Activated naive CD4-positive, alpha-beta T cell treated with anti-CD3 and anti-CD28 coated beads, Interleukin-2, amount 10 ng/mL, durations not matched to agents 7 days and 5 days (primary cell): Measurements from ENCODE around the gene FAM47C.
"Not testable (repeated sequence)": the region's sequence is repeated elsewhere in the genome, so short reads cannot be mapped to it uniquely, and the experiment has no call there.

ENCODE experiments used
- CTCF ChIA-PET: fragments of 350-600 bp; sonication (Branson Sonifier 250); formaldehyde crosslinking; loops from one replicate; lab custom pipeline; 2021; ENCODE audit warnings: antibody characterized with exemption; lab: Charles Lee
- DNase-seq: peaks from one replicate; pipeline ENCODE4 v3.0.0-alpha.2; 2020
- H3K27ac Mint-ChIP-seq: one replicate; pipeline ENCODE4 v1.8.0; 2021; ENCODE audit warnings: mild to moderate bottlenecking, moderate library complexity, mixed read lengths
- H3K27me3 Mint-ChIP-seq: one replicate; pipeline ENCODE4 v1.8.0; 2021; ENCODE audit warnings: mild to moderate bottlenecking, mixed read lengths
- H3K36me3 Mint-ChIP-seq: one replicate; pipeline ENCODE4 v1.8.0; 2021; ENCODE audit warnings: mixed read lengths
- H3K4me1 Mint-ChIP-seq: one replicate; pipeline ENCODE4 v1.8.0; 2021; ENCODE audit warnings: mixed read lengths
- H3K4me3 Mint-ChIP-seq: one replicate; pipeline ENCODE4 v1.8.0; 2021; ENCODE audit warnings: mild to moderate bottlenecking, moderate library complexity, mixed read lengths
- H3K9me3 Mint-ChIP-seq: one replicate; pipeline ENCODE4 v1.8.0; 2021; ENCODE audit warnings: mixed read lengths

FAM47C gene

DNA sequence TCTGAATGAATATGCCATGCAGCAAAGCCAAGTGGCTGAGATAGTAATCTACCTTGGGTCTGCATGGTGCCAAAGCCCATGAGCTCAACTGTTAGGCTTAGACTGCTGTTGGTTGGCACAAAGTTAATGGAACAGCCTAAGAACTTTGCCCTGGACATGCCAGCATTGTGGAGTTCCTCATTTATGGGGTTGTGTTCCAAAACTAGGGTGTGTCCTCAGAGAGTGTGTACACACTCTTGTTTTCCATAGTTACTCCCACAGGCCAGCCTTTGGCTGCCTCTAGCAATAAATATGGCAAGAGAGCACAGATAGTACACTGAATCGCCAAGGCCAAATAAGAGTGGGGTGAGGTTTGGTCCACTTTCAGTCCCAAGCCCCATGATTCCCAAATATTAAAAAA is 30.6 kb downstream of the FAM47C start:
- H3K4me1 Mint-ChIP-seq, H3K4me3 Mint-ChIP-seq, H3K36me3 Mint-ChIP-seq, H3K9me3 Mint-ChIP-seq, H3K27ac Mint-ChIP-seq, H3K27me3 Mint-ChIP-seq, CTCF ChIA-PET, DNase-seq: not testable (repeated sequence)

DNA sequence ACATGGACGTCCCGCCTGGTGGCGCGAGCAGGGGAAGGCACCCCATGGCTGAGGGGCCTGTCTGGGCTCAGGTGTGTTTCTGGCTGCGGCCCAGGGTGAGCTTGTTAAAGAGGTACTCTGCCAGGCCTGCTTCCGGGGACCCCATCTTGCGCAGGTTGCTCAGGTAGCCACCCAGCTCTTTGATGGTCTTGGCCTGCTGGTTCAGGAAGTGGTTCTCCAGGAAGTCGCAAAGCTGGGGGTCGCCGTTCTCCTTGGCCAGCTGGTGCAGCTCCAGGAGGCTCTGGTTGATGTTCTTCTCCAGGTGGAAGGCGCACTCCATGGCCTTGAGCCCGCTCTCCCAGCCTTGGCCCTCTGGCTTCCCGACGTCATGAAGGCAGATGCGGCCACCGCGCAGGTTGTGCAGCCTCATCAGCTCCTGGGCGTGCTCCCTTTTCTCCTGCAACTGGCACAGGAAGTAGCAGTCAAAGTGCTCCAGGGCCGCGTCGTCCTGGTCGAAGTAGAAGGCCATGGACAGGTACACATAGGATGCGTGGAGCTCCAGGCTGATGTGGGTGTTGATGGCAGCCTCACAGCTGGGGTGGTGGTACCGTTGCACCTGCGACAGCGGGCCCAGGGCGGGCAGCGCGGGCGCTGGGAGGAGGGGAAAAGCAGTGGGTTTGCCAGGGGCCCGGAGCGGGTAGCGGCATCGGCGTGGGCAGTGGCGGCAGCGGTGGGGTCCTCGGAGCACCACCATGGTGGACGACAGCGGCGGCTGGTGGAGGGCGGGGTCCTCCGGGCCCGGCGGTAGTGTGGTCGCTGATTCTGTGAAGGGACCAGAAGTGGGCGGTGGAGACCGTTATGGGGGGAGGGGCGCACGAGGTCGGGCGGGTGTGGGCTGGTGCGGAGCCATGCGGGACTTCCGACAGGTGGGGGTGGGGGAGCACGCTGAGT is 35.1 kb downstream of the FAM47C start:
- H3K9me3 Mint-ChIP-seq, H3K4me3 Mint-ChIP-seq, DNase-seq, H3K36me3 Mint-ChIP-seq, H3K27me3 Mint-ChIP-seq, CTCF ChIA-PET, H3K4me1 Mint-ChIP-seq, H3K27ac Mint-ChIP-seq: not testable (repeated sequence)

DNA sequence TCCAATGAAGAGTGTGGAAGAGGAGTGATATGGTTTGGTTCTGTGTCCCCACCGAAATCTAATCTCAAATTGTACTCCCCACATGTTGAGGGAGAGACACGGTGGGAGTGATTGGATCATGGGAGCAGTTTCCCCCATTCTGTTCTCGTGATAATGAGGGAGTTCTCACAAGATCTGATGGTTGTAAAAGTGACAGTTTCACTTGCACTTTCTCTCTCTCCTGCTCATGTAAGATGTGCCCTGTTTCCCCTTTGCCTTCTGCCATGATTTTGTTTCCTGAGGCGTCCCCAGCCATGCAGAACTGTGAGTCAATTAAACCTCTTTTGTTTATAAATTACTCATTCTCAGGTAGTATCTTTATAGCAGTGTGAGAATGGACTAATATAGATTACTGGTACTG is 39.6 kb downstream of the FAM47C start:
- Mint-ChIP-seq H3K4me1 (no peaks in the 10 kb centered on the region), H3K4me3 (no peak overlapping the region), H3K9me3 (peaks cover 2% of the 10 kb centered on the region), H3K27me3 (no peaks in the 10 kb centered on the region), H3K36me3 (no peaks in the 10 kb centered on the region), H3K27ac (no peak overlapping the region)
- CTCF ChIA-PET, result no interaction called here
- DNase-seq, result no peak

DNA sequence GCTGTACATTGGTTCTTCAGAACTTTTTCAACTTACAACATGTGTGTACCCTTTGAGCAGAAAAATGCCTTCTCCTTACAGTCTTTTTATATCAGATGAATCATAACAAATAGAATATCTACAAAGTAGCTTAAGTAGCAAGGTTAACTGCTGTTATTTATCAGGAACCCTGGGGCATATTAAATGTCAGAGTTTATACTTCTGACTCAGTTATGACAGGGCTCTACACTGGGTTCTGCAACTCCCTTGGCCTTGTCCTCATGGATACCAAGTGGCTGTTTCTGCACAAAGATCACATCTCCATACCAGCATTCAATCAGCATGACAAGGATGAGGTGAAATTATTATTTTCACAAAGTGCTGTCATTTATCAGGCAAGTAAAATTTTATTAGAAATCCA is 49.4 kb downstream of the FAM47C start:
- DNase-seq, H3K4me3 Mint-ChIP-seq, CTCF ChIA-PET, H3K9me3 Mint-ChIP-seq, H3K36me3 Mint-ChIP-seq, H3K27me3 Mint-ChIP-seq, H3K27ac Mint-ChIP-seq, H3K4me1 Mint-ChIP-seq: not testable (repeated sequence)

DNA sequence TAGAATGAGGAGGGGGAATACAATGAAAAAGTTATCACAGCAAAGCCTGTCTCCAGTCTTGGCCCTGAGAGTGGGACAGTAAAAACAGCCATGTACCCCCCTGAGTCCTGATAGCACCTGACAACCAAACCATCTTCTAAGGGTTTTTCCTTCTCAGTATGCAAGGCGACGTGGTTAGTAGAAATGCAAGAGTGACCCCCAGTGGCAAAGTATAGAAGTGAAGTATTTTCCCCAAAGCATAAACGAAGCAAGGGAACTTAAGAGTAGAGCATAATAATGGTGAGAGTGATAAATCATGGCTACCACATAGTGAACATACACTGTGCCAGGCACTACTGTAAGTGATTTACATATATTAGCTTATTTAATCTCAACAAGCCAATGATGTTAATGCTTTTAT is 52.8 kb downstream of the FAM47C start:
- no peak overlapping the region for H3K4me3 Mint-ChIP-seq
- H3K27me3 Mint-ChIP-seq, result no peaks in the 10 kb centered on the region
- H3K9me3 Mint-ChIP-seq, result no peaks in the 10 kb centered on the region
- no peaks in the 10 kb centered on the region for H3K36me3 Mint-ChIP-seq
- no peak overlapping the region for H3K27ac Mint-ChIP-seq
- no peaks in the 10 kb centered on the region for H3K4me1 Mint-ChIP-seq
- CTCF ChIA-PET, result no interaction called here
- DNase-seq, result no peak
